ENCODE measurements around the gene MOXD1. TPM values are rescaled to one million over a fixed set of nuclear protein-coding genes. Genes with fewer than 3 reads are reported as not detected.

MOXD1 gene
- total RNA-seq, 1 donor from 2014 or later: 83.6 TPM

- no peaks in the 10 kb centered on the region for H3K4me1 Mint-ChIP-seq
- no peaks in the 10 kb centered on the region for H3K9me3 Mint-ChIP-seq
- no peaks in the 10 kb centered on the region for H3K27me3 Mint-ChIP-seq (ENCODE audit: low read depth)
- peaks cover 2% of the 10 kb centered on the region for H3K36me3 Mint-ChIP-seq (ENCODE audit: low read depth)
- no peak for TF ChIP-seq CTCF (conservative IDR thresholded peaks at IDR 0.05)
- no peak overlapping the region for H3K4me3 Mint-ChIP-seq
- no peak for DNase-seq (ENCODE audit: low read depth, low spot score)
- H3K27ac Mint-ChIP-seq (ENCODE audit: unreplicated experiment): no peak overlapping the region
These were observed 111.5 kb downstream of the MOXD1 start for GRCh38 chr6:132289756-132290155.

- H3K9me3 Mint-ChIP-seq: no peaks in the 10 kb centered on the region
- H3K36me3 Mint-ChIP-seq (ENCODE audit: low read depth): no peaks in the 10 kb centered on the region
- H3K4me1 Mint-ChIP-seq: peaks cover 4% of the 10 kb centered on the region
- TF ChIP-seq CTCF (conservative IDR thresholded peaks at IDR 0.05): no peak
- DNase-seq (ENCODE audit: low read depth, low spot score): no peak
- H3K27ac Mint-ChIP-seq (ENCODE audit: unreplicated experiment): no peak overlapping the region
- H3K4me3 Mint-ChIP-seq: no peak overlapping the region
- H3K27me3 Mint-ChIP-seq (ENCODE audit: low read depth): no peaks in the 10 kb centered on the region
These were observed 114.2 kb downstream of the MOXD1 start for GRCh38 chr6:132287101-132287500.

GRCh38 chr6:132286298-132287019 is 114.8 kb downstream of the MOXD1 start:
- Mint-ChIP-seq H3K4me1 (peaks cover 4% of the 10 kb centered on the region), H3K4me3 (no peak overlapping the region), H3K36me3 (ENCODE audit: low read depth) (no peaks in the 10 kb centered on the region), H3K27ac (ENCODE audit: unreplicated experiment) (no peak overlapping the region), H3K27me3 (ENCODE audit: low read depth) (no peaks in the 10 kb centered on the region), H3K9me3 (no peaks in the 10 kb centered on the region)
- no peak for DNase-seq (ENCODE audit: low read depth, low spot score)
- TF ChIP-seq CTCF (conservative IDR thresholded peaks at IDR 0.05): no peak

GRCh38 chr6:132285004-132285780 is 116.1 kb downstream of the MOXD1 start:
- no peaks in the 10 kb centered on the region for H3K9me3 Mint-ChIP-seq
- no peak overlapping the region for H3K4me3 Mint-ChIP-seq
- no peak for TF ChIP-seq CTCF (conservative IDR thresholded peaks at IDR 0.05)
- no peak for DNase-seq (ENCODE audit: low read depth, low spot score)
- no peak overlapping the region for H3K27ac Mint-ChIP-seq (ENCODE audit: unreplicated experiment)
- H3K36me3 Mint-ChIP-seq (ENCODE audit: low read depth): no peaks in the 10 kb centered on the region
- H3K27me3 Mint-ChIP-seq (ENCODE audit: low read depth): no peaks in the 10 kb centered on the region
- peaks cover 4% of the 10 kb centered on the region for H3K4me1 Mint-ChIP-seq

- peaks cover 4% of the 10 kb centered on the region for H3K4me1 Mint-ChIP-seq
- H3K27me3 Mint-ChIP-seq (ENCODE audit: low read depth): no peaks in the 10 kb centered on the region
- H3K9me3 Mint-ChIP-seq: no peaks in the 10 kb centered on the region
- no peak overlapping the region for H3K4me3 Mint-ChIP-seq
- H3K27ac Mint-ChIP-seq (ENCODE audit: unreplicated experiment): no peak overlapping the region
- no peak for TF ChIP-seq CTCF (conservative IDR thresholded peaks at IDR 0.05)
- no peak for DNase-seq (ENCODE audit: low read depth, low spot score)
- no peaks in the 10 kb centered on the region for H3K36me3 Mint-ChIP-seq (ENCODE audit: low read depth)
These were observed 118.6 kb downstream of the MOXD1 start for GRCh38 chr6:132282696-132283095.
